GM21423 (cell line): ENCODE results near the gene FAP.
A peak's percentile ranks its signal among the peaks of the same experiment; 100 is the strongest.

Experiments used
- ATAC-seq: cut with Tn5 transposase; IDR thresholded peaks from one replicate; pipeline ENCODE4 v1.9.1; 2021; ENCODE audit warnings: mild to moderate bottlenecking, moderate library complexity; ENCODE audit not compliant: unreplicated experiment

The FAP gene

DNA sequence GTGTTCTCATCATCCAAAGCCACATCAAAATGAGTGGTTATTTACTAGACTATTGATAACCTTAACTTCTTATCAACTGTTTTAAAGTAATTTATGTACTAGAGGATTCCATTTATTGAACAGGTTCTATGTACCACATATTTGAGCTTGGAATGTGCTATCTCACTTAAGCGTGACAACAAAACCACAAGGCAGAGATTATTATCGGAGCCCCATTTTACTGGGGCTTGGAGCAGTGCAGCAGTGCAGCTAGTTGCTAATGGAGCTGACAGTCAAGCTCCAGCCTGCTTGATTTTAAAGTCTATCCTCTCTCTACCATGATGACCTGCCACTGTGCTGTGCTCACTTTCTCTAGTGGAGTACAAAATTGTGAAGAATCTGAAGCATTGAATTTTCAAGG is 115.8 kb downstream of the FAP start:
- ATAC-seq: no peak

DNA sequence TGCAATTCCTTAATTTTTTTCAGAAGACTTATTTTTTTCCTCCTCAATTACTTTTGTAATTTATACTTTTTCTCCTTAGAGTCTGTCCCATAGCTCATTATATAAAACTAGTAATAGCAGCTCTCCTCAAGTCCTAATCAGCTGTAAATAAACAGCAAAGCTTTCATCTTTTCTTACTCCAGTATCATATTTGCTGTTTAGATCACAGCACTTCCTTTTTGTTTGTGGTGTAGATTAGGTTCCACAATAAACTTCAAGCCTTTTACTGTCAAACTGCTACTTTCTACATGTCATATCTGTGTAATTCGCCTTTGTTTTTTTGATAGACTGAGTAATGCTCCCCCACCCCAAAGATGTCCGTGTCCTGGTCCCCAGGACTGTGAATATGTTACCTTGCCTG is 116.7 kb downstream of the FAP start:
- peak; percentile 10 for ATAC-seq

DNA sequence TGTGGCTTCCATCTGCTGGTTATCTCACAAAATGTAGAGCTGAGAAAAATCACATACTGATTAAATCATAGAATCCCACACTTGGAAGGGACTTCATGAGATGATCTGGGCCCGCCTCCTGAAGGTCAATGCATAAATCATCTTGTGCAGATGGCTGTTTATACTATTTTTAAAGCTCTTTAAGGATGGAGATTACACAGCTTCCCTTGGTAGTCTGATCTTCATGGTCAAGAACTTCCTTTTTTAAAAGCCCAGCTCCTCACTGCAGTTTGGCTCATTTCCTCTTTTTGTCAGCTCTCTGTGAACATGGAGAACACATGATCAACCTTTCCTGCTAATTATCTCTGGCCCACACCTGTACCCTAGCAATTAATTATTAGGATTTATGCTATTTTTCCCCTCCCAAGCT is 117.1 kb downstream of the FAP start:
- ATAC-seq: peak; percentile 97

DNA sequence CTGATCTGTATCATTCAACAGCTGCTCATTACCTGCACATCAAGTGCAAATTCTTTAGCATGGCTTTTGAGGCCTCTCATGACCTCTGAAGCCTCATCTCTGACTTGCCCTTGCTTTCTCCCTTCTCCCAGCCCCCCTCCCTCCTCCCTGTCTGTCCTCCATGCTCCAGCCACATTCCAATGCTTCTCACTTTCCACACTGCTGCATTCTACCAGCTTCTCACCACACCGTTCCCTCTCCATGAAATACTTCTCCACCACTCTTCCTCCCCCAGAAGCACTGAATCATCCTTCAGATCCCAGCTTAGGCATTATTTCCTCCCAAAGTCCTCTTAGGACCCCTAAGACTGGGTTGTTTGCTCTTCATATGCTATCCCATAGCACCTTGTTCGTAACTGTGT is 118.1 kb downstream of the FAP start:
- ATAC-seq: no peak

DNA sequence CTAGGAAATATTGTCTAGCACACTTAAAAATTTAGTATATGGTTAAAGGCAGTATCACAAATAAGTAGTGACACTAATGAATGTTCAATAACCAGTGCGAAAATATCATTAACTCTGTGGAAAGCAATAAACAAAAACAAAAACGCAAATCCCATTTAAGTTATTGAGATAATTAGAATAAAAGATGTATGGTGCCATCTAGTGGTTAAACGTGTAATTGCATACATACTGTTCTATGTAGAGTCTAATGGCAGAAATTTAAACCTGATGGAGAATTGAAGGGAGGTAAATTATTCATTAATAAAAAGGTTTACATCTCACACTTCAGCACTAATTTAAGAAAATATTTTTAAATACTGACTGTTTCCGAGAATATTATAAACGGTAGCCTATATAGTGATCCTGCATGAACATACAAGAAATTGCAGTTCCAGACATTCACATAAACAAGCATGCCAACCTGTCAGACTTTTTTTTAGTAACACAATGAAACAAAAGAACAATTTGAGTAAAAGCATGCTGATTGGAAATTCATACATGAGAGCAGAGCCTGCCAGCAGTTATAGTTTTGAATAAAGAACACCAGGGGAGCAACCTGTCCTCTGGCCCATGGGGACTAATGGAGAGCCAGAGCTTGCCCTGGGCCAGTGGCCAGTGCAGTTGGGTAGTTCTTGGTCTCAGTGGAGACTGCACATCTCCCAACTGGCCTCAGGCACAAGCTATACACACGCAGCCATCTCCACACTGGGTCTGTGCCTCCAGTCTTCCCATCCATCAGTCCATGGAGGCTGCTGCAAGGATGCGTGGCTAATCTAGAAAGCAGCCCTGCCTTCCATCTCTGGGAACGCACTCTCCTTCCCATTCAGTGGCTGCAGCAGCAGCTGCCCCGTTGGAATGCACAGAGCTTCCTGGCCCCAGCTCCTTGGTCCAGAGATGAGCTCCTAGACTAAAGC is 119.2 kb downstream of the FAP start:
- no peak for ATAC-seq
